HG02840 (cell line): ENCODE results near the gene C2orf78.

ENCODE experiments used
- ATAC-seq: cut with Tn5 transposase; IDR thresholded peaks from one replicate; pipeline ENCODE4 v1.9.1; 2021; ENCODE audit warnings: mild to moderate bottlenecking, moderate library complexity, moderate number of reproducible peaks; ENCODE audit not compliant: unreplicated experiment, low FRiP score

C2orf78 gene

GRCh38 chr2:73837847-73838585, 54.0 kb downstream of the C2orf78 start:
- no peak for ATAC-seq

- ATAC-seq: no peak
These were observed 55.0 kb downstream of the C2orf78 start for GRCh38 chr2:73838889-73839534.

GRCh38 chr2:73839653-73840411, 55.8 kb downstream of the C2orf78 start:
- no peak for ATAC-seq

GRCh38 chr2:73841912-73842738, 58.1 kb downstream of the C2orf78 start:
- no peak for ATAC-seq

GRCh38 chr2:73842739-73843019, 58.7 kb downstream of the C2orf78 start:
- ATAC-seq: no peak

- no peak for ATAC-seq
These were observed 60.1 kb downstream of the C2orf78 start for GRCh38 chr2:73844087-73844486.

- no peak for ATAC-seq
These were observed 66.0 kb downstream of the C2orf78 start for GRCh38 chr2:73850009-73850408.

GRCh38 chr2:73851274-73851673, 67.3 kb downstream of the C2orf78 start:
- no peak for ATAC-seq

- no peak for ATAC-seq
These were observed 68.0 kb downstream of the C2orf78 start for GRCh38 chr2:73852020-73852419.

- no peak for ATAC-seq
These were observed 71.5 kb downstream of the C2orf78 start for GRCh38 chr2:73855526-73855925.

GRCh38 chr2:73856214-73856613, 72.2 kb downstream of the C2orf78 start:
- no peak for ATAC-seq

GRCh38 chr2:73859721-73860586, 76.0 kb downstream of the C2orf78 start:
- ATAC-seq: no peak

GRCh38 chr2:73862987-73863386, 79.0 kb downstream of the C2orf78 start:
- no peak for ATAC-seq
